Common myeloid progenitor, CD34-positive (primary cell): ENCODE measurements around the gene TBC1D8.

Experiments
- CTCF ChIA-PET: fragments of 350-600 bp; sonication (Branson Sonifier 250); formaldehyde crosslinking; loops from one replicate; lab custom pipeline; 2021; ENCODE audit warnings: antibody characterized with exemption; lab: Charles Lee
- POLR2A ChIA-PET: fragments of 350-600 bp; sonication (Branson Sonifier 250); formaldehyde crosslinking; loops from one replicate; lab custom pipeline; 2021; ENCODE audit warnings: antibody characterized with exemption; lab: Charles Lee
- DNase-seq, 3 donors: peaks; one replicate each; pipeline versions ENCODE4 v3.0.0 to v3.0.0-alpha.2; 2013
- H3K27ac ChIP-seq, 2 experiments: 1 replicate in 1 of 2; 2 replicates in 1 of 2; pipeline ENCODE4 v1.7.0; 2013; ENCODE audit warnings: inconsistent platforms in 2 of 2, low read length in 2 of 2, mild to moderate bottlenecking in 2 of 2, low read depth in 1 of 2, moderate library complexity in 1 of 2; ENCODE audit not compliant: severe bottlenecking in 2 of 2, insufficient read depth in 1 of 2, poor library complexity in 1 of 2
- H3K27me3 ChIP-seq, 5 experiments: replicated peaks in 2 of 5; 1 replicate in 3 of 5; 2 replicates in 2 of 5; pipeline versions ENCODE4 v1.6.1 to v1.7.0; 2013; ENCODE audit warnings: low read length in 4 of 5, mild to moderate bottlenecking in 2 of 5, moderate library complexity in 2 of 5, inconsistent platforms in 1 of 5; ENCODE audit not compliant: insufficient read depth in 5 of 5, control insufficient read depth in 4 of 5
- H3K36me3 ChIP-seq, 4 experiments: 1 replicate in 2 of 4; 2 replicates in 2 of 4; pipeline versions ENCODE4 v1.6.1 to v1.7.0; 2013; ENCODE audit warnings: low read length in 3 of 4, control low read depth in 1 of 4, mild to moderate bottlenecking in 1 of 4; ENCODE audit not compliant: control insufficient read depth in 4 of 4, insufficient read depth in 4 of 4
- H3K4me1 ChIP-seq, 4 experiments: 1 replicate in 3 of 4; 2 replicates in 1 of 4; pipeline versions ENCODE4 v1.6.1 to v1.7.1; 2013; ENCODE audit warnings: low read length in 3 of 4, mild to moderate bottlenecking in 3 of 4, control low read depth in 1 of 4, inconsistent platforms in 1 of 4, moderate library complexity in 1 of 4; ENCODE audit not compliant: control insufficient read depth in 4 of 4, insufficient read depth in 4 of 4; ENCODE audit errors: control extremely low read depth in 1 of 4
- H3K4me3 ChIP-seq, 7 experiments: 1 replicate in 4 of 7; 2 replicates in 3 of 7; pipeline versions ENCODE4 v1.5.1 to v1.7.0; 2013; ENCODE audit warnings: mild to moderate bottlenecking in 7 of 7, low read length in 6 of 7, moderate library complexity in 6 of 7, inconsistent platforms in 2 of 7, low read depth in 2 of 7, control low read depth in 1 of 7; ENCODE audit not compliant: insufficient read depth in 4 of 7, control insufficient read depth in 1 of 7; ENCODE audit errors: extremely low read depth in 1 of 7
- H3K9me3 ChIP-seq, 5 experiments: 1 replicate in 4 of 5; 2 replicates in 1 of 5; pipeline versions ENCODE4 v1.6.1 to v1.7.1; 2013; ENCODE audit warnings: low read length in 4 of 5, mild to moderate bottlenecking in 2 of 5, inconsistent platforms in 1 of 5, low read depth in 1 of 5, moderate library complexity in 1 of 5; ENCODE audit not compliant: control insufficient read depth in 4 of 5, insufficient read depth in 2 of 5; ENCODE audit errors: control extremely low read depth in 1 of 5
- WGBS: methylation state at CpG from one replicate; pipeline ENCODE4 v1.1.5; 2013; ENCODE audit not compliant: insufficient coverage; 5-methylcytosine and 5-hydroxymethylcytosine counted together

Gene TBC1D8

DNA sequence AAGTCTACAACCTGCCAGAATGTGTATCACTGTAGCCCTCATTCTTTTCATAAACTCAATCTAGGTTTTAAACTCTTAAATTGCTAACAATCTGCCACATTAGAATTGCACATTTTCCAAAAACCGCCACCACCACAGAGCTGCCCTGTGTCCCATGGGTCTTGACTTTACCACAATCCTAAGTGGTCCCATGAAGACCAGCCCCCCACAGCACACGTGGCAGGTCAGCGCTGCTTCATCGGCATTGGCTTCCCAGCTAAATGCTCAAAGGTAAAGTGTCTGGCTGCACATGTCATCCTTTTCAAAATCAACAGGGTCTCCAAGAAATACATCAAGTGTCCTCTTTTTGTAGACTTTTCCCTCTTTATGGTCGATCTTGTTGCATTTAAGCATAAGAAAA lies 2.4 kb downstream of the TBC1D8 start:
- CTCF ChIA-PET: interaction anchor here (1.5 kb wide), 1 partner anchor 57 kb away, joined by 3 read pairs; no protein-coding TSS in a partner anchor
- Histone ChIP-seq H3K36me3 (no peaks in the 10 kb centered on the region), H3K27me3 (peaks cover 0 to 24% (median 6%) of the 10 kb centered on the region in 5 experiments), H3K27ac (no peak overlapping the region), H3K9me3 (no peaks in the 10 kb centered on the region), H3K4me3 (no peak overlapping the region), H3K4me1 (peaks cover 11 to 26% (median 19%) of the 10 kb centered on the region in 4 experiments)
- 91% methylated on average over 4 of the region's 5 CpGs for WGBS
- no peak for DNase-seq
- POLR2A ChIA-PET: no interaction called here

DNA sequence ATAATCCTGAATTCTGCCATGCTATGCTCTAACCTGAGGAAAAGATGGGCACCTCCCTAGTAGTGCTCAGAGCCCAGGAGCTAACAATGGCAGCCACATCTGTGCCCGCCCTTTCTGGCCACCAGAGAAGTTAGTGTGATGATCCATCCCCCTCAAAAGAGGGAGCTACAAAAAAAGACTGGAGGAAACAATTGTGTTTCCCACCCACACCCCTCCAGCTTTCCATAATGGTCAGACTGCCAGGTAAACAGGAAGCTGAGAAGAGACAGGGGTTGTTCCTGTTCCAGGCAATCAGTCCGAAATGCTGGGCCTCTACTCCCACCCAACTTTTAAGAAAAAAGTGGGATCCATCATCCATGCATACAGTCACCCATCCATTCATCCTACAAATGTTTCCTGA lies 3.2 kb downstream of the TBC1D8 start:
- no peaks in the 10 kb centered on the region for H3K36me3 ChIP-seq
- H3K4me3 ChIP-seq: no peak overlapping the region
- no peak for DNase-seq
- H3K27ac ChIP-seq: no peak overlapping the region
- CTCF ChIA-PET: interaction anchor here (1.3 to 1.7 kb wide), 3 partner anchors 10 to 135 kb away, joined by 3 to 4 read pairs (median 3); no protein-coding TSS in a partner anchor
- peaks cover 0 to 24% (median 6%) of the 10 kb centered on the region in 5 experiments for H3K27me3 ChIP-seq
- WGBS: 69% methylated on average over 2 of the region's 2 CpGs
- H3K9me3 ChIP-seq: no peaks in the 10 kb centered on the region
- peaks cover 11 to 26% (median 19%) of the 10 kb centered on the region in 4 experiments for H3K4me1 ChIP-seq
- POLR2A ChIA-PET: no interaction called here

GRCh38 chr2:101147062-101147461 lies 4.1 kb downstream of the TBC1D8 start:
- WGBS: 95% methylated on average over 4 of the region's 11 CpGs
- no peaks in the 10 kb centered on the region for H3K36me3 ChIP-seq
- no peak for DNase-seq
- CTCF ChIA-PET: interaction anchor here (1.3 to 1.7 kb wide), 2 partner anchors 11 to 135 kb away, joined by 3 to 4 read pairs; no protein-coding TSS in a partner anchor
- peaks cover 0 to 24% (median 6%) of the 10 kb centered on the region in 5 experiments for H3K27me3 ChIP-seq
- H3K27ac ChIP-seq: no peak overlapping the region
- peaks cover 4 to 20% (median 11%) of the 10 kb centered on the region in 4 experiments for H3K4me1 ChIP-seq
- no peaks in the 10 kb centered on the region for H3K9me3 ChIP-seq
- H3K4me3 ChIP-seq: no peak overlapping the region
- POLR2A ChIA-PET: no interaction called here

DNA sequence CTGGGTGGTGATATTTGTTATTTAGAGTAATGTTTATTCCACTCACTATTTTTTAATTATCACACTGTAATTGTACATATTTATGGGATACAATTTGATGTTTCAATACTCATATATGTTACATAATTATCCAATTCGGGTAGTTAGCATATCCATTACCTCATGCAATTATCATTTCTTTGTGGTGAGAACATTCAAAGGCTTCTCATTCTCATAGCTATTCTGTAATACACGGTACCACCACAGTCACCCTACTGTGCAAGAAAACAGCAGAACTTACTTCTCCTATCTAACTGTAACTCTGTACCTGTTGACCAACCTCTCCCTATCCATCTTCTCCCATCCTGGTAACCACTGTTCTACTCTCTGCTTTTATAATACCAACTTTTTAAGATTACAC lies 4.6 kb downstream of the TBC1D8 start:
- ChIA-PET POLR2A (no interaction called here), CTCF (interaction anchor here (1.7 kb wide), 1 partner anchor 12 kb away, joined by 3 read pairs; no protein-coding TSS in a partner anchor)
- Histone ChIP-seq H3K9me3 (no peaks in the 10 kb centered on the region), H3K27me3 (peaks cover 0 to 24% (median 6%) of the 10 kb centered on the region in 5 experiments), H3K4me1 (peaks cover 0 to 14% (median 7%) of the 10 kb centered on the region in 4 experiments), H3K36me3 (no peaks in the 10 kb centered on the region), H3K4me3 (no peak overlapping the region), H3K27ac (no peak overlapping the region)
- DNase-seq: no peak
- 100% methylated on average over 2 of the region's 2 CpGs for WGBS

GRCh38 chr2:101145406-101145805 lies 5.8 kb downstream of the TBC1D8 start:
- Histone ChIP-seq H3K36me3 (no peaks in the 10 kb centered on the region), H3K4me3 (no peak overlapping the region), H3K9me3 (no peaks in the 10 kb centered on the region), H3K27ac (no peak overlapping the region), H3K4me1 (peaks cover 0 to 8% (median 3%) of the 10 kb centered on the region in 4 experiments), H3K27me3 (peaks cover 0 to 21% (median 6%) of the 10 kb centered on the region in 5 experiments)
- ChIA-PET POLR2A (no interaction called here), CTCF (no interaction called here)
- no peak for DNase-seq
- no CpG with 5 or more reads among the region's 2 CpGs for WGBS

DNA sequence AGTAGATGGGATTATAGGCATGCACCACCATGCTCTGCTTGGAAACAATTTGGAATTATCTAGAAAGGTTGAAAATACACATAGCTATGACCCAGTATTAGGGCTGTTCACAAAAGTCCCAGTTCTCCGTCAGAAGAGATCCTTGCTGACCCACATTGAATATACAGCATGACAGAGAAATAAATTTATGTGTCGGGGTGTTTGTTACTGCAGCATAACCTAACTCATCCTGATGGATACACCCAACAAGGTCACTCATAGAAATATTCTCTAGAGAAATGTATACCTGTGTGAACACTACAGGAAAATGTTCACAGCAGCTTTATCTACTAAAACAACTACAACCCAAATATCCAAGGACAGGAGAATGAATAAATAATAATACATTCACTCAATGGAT lies 9.0 kb downstream of the TBC1D8 start:
- WGBS: no CpG with 5 or more reads among the region's 2 CpGs
- ChIA-PET POLR2A (no interaction called here), CTCF (no interaction called here)
- H3K27me3 ChIP-seq: peaks cover 0 to 2% (median 0%) of the 10 kb centered on the region in 5 experiments
- H3K4me3 ChIP-seq: no peak overlapping the region
- DNase-seq: no peak
- no peak overlapping the region for H3K27ac ChIP-seq
- H3K4me1 ChIP-seq: no peaks in the 10 kb centered on the region
- H3K9me3 ChIP-seq: no peaks in the 10 kb centered on the region
- H3K36me3 ChIP-seq: no peaks in the 10 kb centered on the region

GRCh38 chr2:101140978-101141655 lies 10.1 kb downstream of the TBC1D8 start:
- no peak overlapping the region for H3K4me3 ChIP-seq
- ChIA-PET POLR2A (no interaction called here), CTCF (interaction anchor here (0.7 kb wide), 1 partner anchor 41 kb away, joined by 3 read pairs; no protein-coding TSS in a partner anchor)
- no peak overlapping the region for H3K27ac ChIP-seq
- H3K4me1 ChIP-seq: no peaks in the 10 kb centered on the region
- 96% methylated on average over 5 of the region's 7 CpGs for WGBS
- no peak for DNase-seq
- no peaks in the 10 kb centered on the region for H3K36me3 ChIP-seq
- H3K27me3 ChIP-seq: peaks cover 0 to 2% (median 0%) of the 10 kb centered on the region in 5 experiments
- no peaks in the 10 kb centered on the region for H3K9me3 ChIP-seq
